ENCODE measurements around the gene SP140L.
"Not testable (repeated sequence)": the region's sequence is repeated elsewhere in the genome, so short reads cannot be mapped to it uniquely, and the experiment has no call there.

The SP140L gene

GRCh38 chr2:230425377-230425776 lies 98.4 kb downstream of the SP140L start:
- no peak for DNase-seq

- DNase-seq: no peak
These were observed 102.5 kb downstream of the SP140L start for GRCh38 chr2:230429513-230429912.

DNA sequence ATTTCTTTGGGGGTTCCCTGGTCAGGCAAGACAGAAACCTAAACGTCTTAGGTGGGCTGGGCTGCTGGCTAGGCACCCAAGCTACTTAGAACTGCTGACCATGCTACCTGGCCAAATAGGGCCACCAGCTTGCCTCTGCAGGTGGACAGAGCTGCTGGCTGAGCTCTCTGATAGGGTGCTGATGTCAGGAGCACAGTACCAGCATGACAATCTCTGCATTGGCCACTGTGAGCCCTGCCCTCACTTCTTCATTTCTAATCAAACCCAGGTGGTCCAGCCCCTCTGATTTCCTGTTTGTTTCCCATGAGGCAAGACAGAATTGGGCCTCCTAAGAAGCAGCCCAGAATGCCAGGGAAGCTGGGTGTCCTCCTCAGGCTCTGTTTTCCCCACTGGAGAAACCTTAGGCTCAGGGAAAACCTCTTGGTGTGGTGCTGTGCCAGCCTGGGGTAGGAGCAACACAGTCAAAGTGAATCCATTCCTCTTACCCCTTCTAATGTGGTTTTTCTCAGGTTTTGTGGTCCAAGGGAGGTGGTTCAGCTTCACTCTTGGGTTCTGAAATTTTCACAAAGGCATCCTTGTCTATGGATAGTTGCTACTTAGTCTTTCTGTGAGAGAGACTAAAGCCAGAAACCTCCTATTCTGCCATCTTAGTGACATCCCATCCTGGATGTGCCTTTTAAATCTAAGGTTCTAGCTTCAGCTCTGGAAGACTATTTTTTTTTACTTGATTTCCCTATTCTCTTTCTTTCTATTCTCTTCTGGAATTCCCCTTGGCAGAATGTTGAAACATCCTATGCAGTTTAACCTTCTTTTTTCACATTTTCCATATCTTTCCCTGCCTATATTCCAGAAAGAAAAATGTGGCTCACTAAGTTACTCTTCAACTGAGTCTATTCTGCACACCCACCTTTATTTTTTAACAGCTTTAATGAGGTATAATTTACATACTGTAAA lies 104.2 kb downstream of the SP140L start:
- no peak for DNase-seq

DNA sequence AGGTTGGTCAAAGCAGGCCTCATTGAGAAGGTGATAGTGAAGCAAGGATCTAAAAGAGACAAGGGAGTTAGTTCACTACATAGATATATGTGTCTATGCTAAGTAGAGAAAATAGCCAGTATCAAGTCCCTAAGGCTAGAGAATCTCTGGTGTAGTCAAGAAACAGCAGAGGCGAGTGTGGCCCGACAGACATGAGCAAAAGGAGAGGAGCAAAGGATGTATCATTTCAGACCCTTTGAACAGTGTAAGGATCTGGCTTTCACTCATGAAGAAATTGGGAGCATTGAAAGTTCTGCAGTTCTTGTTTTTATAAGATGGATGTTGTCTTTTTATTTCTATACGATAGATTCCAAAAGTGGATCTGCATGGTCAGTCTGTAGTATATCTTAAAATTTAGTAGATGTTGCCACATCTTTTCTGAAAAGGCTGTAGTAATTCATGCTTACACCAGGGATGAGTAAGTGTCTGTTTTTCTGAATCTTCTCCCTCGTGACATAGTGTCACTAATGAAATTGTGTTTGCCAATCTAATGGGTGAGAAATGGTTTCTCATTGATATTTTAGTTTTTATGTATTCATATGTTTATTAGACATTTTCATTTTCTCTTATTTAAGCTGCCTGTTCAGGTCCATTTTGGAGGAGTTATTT lies 107.8 kb downstream of the SP140L start:
- DNase-seq: no peak

GRCh38 chr2:230435431-230435830 lies 108.4 kb downstream of the SP140L start:
- no peak for DNase-seq

GRCh38 chr2:230439121-230439520 lies 112.1 kb downstream of the SP140L start:
- not testable (repeated sequence) for DNase-seq

DNA sequence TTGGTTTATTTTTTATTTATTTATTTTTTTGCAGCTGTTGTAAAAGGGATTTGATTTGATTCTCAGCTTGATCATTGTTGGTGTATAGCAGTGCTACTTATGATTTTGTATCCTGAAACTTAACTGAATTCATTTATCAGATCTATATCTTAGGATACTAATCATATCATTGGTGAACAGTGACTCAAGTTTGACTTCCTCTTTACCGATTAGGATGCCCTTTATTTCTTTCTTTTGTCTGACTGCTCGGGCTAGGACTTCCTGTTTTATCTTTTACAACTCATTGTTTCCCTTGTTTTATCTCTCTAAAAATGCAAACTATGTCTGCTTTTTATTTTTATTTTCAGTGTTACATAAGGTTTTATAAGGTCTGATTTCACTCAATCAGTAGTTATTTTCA lies 112.6 kb downstream of the SP140L start:
- peak; percentile 85 for DNase-seq

DNA sequence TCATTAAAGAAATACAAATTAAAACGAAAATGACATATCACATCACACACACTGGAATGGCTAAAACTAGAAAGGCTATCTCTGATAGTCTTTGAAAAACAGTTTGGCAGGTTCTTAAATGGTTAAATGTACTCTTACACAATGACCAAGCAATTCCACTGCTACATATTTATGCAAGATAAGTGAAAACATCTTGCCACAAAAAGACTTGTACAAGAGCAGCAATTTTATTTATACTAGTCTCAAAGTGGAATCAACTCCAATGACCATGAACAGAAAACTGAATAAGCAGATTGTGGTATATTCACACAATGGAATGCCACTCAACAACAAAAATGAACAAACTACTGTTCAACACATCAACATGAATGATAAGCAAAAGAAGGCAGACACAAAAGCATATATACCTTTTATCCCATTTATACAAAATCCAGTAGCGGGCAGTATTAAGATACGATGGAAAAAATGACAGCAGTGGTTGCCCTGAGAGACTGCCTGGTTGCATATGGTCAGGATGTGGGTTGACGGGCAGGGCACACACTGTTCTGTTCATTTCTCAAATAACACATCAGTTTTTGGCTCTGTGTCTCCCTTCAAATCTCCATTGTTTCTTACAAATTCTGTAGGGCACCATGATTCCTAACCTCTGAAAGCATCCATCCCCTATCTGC lies 114.4 kb downstream of the SP140L start:
- DNase-seq: peak; percentile 88

- no peak for DNase-seq
These were observed 116.5 kb downstream of the SP140L start for GRCh38 chr2:230443541-230443940.

GRCh38 chr2:230444832-230445231 lies 117.8 kb downstream of the SP140L start:
- peak; percentile 22 for DNase-seq

DNA sequence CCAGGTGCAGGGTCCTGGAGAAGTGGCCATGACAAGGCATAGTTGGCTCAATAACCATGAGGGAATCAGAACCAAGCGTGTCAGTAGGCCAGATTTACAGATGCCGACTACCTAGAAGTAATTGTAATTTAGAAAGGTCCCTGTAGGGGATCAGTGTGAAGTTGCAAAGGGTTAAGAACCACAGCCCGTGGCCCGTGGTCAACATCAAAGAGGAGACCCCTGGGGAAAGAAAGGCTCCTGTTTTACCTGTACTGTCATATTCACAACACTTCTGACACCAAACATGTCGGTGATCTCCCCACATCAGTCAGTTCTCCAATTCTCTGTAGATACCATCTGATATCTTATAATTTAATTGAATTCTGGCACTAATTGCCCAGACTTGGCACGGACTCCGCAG lies 120.0 kb downstream of the SP140L start:
- DNase-seq: no peak

DNA sequence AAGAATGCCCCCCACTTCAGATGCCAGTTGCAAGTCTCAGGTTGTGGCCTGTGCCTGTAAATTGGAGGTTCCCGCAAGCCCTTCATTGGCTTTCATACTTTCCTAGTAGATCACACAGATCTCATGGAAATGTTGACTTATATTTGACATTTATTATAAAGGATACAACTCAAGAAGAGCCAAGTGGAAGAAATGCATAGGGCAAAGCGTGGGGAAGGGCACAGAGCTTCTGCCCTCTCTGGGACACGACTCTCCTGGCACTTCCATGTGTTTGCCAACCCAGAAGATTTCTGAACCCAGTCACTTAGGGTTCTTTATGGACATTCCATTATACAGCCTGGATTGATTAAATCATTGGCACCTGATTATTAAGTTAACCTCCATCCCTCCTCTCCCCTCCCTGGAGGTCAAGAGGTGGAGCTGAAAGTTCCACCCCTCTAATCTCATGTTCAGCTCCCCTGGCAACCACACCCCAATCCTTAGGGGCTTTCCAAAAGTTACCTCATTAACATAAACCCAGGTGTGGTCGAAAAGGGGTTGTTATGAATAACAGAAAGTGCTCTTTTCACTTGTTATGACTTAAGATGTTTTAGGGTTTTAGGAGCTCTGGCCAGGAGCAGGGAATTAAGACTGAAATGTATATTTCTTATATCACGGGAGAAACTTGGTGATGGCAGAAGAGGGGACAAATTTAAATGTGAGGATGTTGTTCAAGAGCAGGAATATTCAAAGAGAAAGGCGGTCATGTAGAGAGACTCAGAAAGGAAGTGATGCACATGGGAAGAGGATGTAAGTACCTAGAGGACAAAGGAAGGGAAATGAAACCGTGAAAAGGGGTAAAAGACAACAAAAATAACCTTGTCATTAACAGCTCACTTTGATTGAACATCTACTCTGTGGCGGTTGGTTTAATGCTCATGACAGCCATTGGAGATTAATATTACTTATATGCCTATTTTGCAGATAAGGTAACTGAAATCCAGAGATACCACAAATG lies 120.8 kb downstream of the SP140L start:
- no peak for DNase-seq

DNA sequence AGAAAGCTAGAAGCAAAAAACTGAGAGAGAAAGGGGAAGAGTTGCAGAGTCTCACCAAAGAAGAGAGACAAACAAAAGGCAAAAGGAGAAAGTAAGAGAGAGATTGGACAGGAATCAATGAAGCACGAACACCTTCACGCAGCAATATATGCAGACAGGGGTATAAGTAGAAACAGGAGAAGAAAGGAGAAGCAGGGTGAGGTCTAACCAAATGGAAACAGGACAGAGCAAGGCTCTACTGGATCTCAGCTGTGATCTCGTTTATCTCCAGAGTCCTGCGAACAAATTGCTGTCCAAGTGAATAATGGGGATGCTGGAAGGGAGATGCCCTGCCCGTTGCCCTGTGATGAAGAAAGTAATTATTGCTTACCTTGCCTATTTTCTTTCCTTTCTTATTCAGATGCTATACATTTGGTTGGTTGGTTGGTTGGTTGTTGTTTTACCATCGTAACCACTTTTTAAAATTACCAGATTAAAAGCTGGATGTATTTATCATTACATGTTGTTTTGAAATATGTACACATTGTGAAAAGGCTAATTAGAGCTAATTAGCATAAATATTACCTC lies 123.0 kb downstream of the SP140L start:
- DNase-seq: no peak

DNA sequence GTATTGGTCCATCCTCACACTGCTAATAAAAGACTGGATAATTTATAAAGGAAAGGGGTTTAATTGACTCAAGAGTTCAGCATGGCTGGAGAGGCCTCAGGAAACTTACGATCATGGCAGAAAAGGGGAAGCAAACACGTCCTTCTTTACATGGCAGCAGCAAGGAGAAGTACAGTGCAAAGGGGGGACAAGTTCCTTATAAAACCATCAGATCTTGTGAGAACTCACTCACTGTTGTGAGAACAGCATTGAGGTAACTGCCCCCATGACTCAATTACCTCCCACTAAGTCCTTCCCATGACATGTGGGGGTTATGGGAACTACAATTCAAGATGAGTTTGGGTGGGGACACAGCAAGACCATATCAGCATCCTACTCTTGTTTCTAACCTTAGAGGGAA lies 126.0 kb downstream of the SP140L start:
- DNase-seq: peak; percentile 14
